Mononuclear cell (primary cell): ENCODE measurements around the gene PNPLA2. TPM values are rescaled to one million over a fixed set of nuclear protein-coding genes. Genes with fewer than 3 reads are reported as not detected.

ENCODE experiments used
- H3K27me3 ChIP-seq: 2 replicates; pipeline ENCODE4 v1.6.0; 2011; ENCODE audit warnings: low read length, control low read depth; ENCODE audit not compliant: insufficient read depth
- H3K4me1 ChIP-seq: 2 replicates; pipeline ENCODE4 v1.5.1; 2011; ENCODE audit warnings: mild to moderate bottlenecking, low read length, control low read depth; ENCODE audit not compliant: insufficient read depth
- H3K4me3 ChIP-seq: 2 replicates; pipeline ENCODE4 v1.5.1; 2011; ENCODE audit warnings: mild to moderate bottlenecking, low read length, moderate library complexity
- H3K9me3 ChIP-seq: 2 replicates; pipeline ENCODE4 v1.5.1; 2011; ENCODE audit warnings: low read depth, mild to moderate bottlenecking, control low read depth, low read length
- total RNA-seq: library from RNA; depleted of rRNA; stranded (reverse); fragments of >200 nt; gene quantifications from one replicate; pipeline ENCODE4 v1.2.3, GENCODE V29; 2012

The PNPLA2 gene
- total RNA-seq, 1 donor: 81.0 TPM

- Histone ChIP-seq H3K27me3 (no peaks in the 10 kb centered on the region), H3K9me3 (no peaks in the 10 kb centered on the region), H3K4me3 (no peak overlapping the region), H3K4me1 (peaks cover 30% of the 10 kb centered on the region)
Measured at GRCh38 chr11:778976-779954, 39.4 kb upstream of the PNPLA2 start.

DNA sequence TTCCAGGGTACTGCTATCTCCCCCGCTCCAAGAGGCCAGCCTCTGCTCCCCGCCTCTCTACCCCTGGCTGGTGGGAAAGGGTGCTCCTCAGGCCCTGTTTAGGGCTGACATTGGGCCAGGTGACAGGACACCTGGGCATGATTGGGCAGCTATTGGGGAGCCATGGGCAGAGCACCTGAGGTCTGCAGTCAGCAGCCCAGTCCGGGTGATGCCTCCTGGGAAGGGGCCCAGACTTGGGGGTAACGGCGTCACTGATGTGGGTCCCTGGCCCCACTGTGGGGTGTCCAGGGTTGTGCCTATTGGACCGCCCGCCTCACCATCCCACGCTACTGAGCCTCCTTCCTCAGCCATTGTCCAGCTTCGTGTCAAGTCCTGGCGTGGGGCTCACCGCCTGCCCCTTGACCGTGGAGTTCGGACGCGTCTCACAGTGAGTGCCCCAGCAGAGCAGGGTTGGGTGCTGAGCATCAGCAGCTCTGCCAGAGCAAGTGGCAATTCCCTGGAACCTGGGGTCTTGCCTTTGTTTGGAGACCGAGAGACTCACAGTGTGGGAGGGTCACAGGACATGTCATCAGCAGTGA is 38.7 kb upstream of the PNPLA2 start:
- peaks cover 30% of the 10 kb centered on the region for H3K4me1 ChIP-seq
- no peaks in the 10 kb centered on the region for H3K9me3 ChIP-seq
- H3K27me3 ChIP-seq: no peaks in the 10 kb centered on the region
- no peak overlapping the region for H3K4me3 ChIP-seq

GRCh38 chr11:782264-783174 is 36.2 kb upstream of the PNPLA2 start:
- Histone ChIP-seq H3K4me1 (peaks cover 11% of the 10 kb centered on the region), H3K27me3 (no peaks in the 10 kb centered on the region), H3K4me3 (no peak overlapping the region)

GRCh38 chr11:783581-784015 is 35.1 kb upstream of the PNPLA2 start:
- Histone ChIP-seq H3K27me3 (no peaks in the 10 kb centered on the region), H3K4me3 (no peak overlapping the region), H3K4me1 (peaks cover 5% of the 10 kb centered on the region), H3K9me3 (no peaks in the 10 kb centered on the region)

More at GRCh38 chr11:782264-783174, 36.2 kb upstream of the PNPLA2 start:
- H3K9me3 ChIP-seq: no peaks in the 10 kb centered on the region

GRCh38 chr11:786235-787083 is 32.3 kb upstream of the PNPLA2 start:
- Histone ChIP-seq H3K4me3 (no peak overlapping the region), H3K27me3 (peaks cover 4% of the 10 kb centered on the region), H3K4me1 (no peaks in the 10 kb centered on the region), H3K9me3 (no peaks in the 10 kb centered on the region)

DNA sequence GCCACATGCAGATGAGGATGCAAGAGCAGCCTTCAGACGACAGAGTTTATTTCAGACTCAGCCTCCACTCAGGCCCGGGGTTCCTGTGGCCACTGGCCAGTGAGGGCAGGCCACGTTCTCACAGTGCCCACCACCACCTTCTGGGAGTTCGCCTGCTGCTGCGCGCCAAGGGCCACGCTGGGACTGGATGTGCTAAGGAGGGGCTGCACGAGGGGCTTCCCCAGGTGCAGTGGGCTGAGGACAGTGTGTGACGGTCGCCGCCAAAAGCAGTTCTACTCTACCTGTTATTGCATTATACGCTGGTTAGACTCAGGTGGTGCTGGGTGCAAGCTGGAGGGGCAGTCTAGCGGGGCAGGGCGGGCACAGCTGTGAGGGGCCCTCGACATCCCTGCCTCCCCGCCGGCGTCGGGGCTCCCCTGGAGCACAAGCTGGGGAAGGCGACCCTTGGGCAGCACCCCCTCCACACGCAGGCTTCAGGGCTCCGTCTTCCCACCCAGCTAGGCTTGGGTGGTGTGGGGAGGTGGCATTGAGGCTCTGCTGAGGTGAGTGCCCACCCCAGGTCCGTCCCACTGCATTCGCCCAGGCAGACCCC is 31.5 kb upstream of the PNPLA2 start:
- no peaks in the 10 kb centered on the region for H3K9me3 ChIP-seq
- no peaks in the 10 kb centered on the region for H3K4me1 ChIP-seq
- no peak overlapping the region for H3K4me3 ChIP-seq
- H3K27me3 ChIP-seq: peaks cover 4% of the 10 kb centered on the region

- no peaks in the 10 kb centered on the region for H3K9me3 ChIP-seq
- H3K27me3 ChIP-seq: peaks cover 4% of the 10 kb centered on the region
- no peak overlapping the region for H3K4me3 ChIP-seq
- no peaks in the 10 kb centered on the region for H3K4me1 ChIP-seq
Measured at GRCh38 chr11:788009-788640, 30.6 kb upstream of the PNPLA2 start.

GRCh38 chr11:788953-789940 is 29.5 kb upstream of the PNPLA2 start:
- no peak overlapping the region for H3K4me3 ChIP-seq
- no peaks in the 10 kb centered on the region for H3K4me1 ChIP-seq

GRCh38 chr11:789943-790342 is 28.8 kb upstream of the PNPLA2 start, which contains the start of gene CEND1:
Gene CEND1 (minus strand): TSS chr11:790090. CDS start chr11:788576, 1,514 bp downstream.
- Histone ChIP-seq H3K27me3 (peaks cover 4% of the 10 kb centered on the region), H3K4me3 (no peak within 1 kb of the TSS), H3K9me3 (no peaks in the 10 kb centered on the region), H3K4me1 (peaks cover under 1% of the 10 kb centered on the region)

More at GRCh38 chr11:788953-789940, 29.5 kb upstream of the PNPLA2 start:
- H3K9me3 ChIP-seq: no peaks in the 10 kb centered on the region
- peaks cover 4% of the 10 kb centered on the region for H3K27me3 ChIP-seq

- H3K4me3 ChIP-seq: no peak overlapping the region
- H3K4me1 ChIP-seq: peaks cover 10% of the 10 kb centered on the region
- H3K9me3 ChIP-seq: no peaks in the 10 kb centered on the region
- H3K27me3 ChIP-seq: peaks cover 4% of the 10 kb centered on the region
Measured at GRCh38 chr11:790721-791564, 27.8 kb upstream of the PNPLA2 start.

DNA sequence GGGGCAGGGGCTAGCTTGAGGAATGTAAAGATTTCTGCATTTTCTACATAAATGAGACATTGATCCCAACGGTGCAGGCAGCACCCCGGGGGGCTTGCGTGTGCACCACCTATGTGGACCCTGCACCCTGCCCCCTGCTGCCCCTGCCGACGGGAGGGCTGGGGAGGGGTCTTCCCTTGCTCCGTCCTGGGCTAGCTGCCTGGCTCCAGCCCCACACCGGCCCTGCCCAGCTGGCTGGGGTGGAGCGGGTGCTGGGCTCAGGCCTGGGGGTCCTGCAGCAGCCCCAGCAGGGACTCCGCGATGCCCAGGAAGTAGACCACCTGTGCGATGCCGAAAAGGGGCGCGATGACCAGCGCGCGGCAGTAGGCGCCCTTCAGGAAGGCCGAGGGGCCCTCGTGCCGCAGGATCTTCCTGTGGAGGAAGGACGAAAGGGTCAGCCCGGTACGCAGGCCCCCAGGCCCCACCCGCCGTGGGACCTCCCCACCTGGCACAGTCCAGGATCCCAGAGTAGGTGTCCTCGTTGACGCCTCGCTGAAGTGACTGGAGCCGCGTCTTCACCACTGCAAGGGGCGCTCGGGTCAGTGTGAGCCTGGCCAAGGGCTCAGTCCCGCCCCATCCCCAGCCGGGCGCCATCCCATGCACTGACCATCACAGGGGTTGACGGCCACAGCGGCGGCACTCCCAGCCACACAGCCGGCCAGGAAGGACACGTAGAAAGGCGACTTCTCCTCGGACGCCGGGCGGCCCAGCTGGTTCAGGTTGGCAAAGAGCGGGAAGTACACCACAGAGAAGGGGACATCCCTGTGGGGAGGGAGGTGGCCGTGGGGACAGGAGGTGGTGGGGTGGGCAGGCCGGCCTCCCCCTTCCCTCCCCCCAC is 26.8 kb upstream of the PNPLA2 start:
- Histone ChIP-seq H3K4me1 (peaks cover 18% of the 10 kb centered on the region), H3K4me3 (no peak overlapping the region), H3K27me3 (peaks cover 4% of the 10 kb centered on the region), H3K9me3 (no peaks in the 10 kb centered on the region)
